HT1080 (cell line): ENCODE data around the gene EXOC7. TPM values are rescaled to one million over a fixed set of nuclear protein-coding genes. Genes with fewer than 3 reads are reported as not detected.

Source experiments
- DNase-seq: peaks from one replicate; pipeline ENCODE4 v3.0.0-alpha.2; 2015; ENCODE audit warnings: low read depth
- total RNA-seq: library from RNA; depleted of rRNA; stranded (reverse); fragments of >200 nt; shearing (Covaris generic); gene quantifications from 2 replicates; pipeline ENCODE4 v1.2.3, GENCODE V29; 2014

EXOC7 gene
- total RNA-seq, 1 experiment from 2014 or later, result 82.7 TPM

- DNase-seq, result no peak
These were observed 19.0 kb upstream of the EXOC7 start for GRCh38 chr17:76122431-76123190.

DNA sequence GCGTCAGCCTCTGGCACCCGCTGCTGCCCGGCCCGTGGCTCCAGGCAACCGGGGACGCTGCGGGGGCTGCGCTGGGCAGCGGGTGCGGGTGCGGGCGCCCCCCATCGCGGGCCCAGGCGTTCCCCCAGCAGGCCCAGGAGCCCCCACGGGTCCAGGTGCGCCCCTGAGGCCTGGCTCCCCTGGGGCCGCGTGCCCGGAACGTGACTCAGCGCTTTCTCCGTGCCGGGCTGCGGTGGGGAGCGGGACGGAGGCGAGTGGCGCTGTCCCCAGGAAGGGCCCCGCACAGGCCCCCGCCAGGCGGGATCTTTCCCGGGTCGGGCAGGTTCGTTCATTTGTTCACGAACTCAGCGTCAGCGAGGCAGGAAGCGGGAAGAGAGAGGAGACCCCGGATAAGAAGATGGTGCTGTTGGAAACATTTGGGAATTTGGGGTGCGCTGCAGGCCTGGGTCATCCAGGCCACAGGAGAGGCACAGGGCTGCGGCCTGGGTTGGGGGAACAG is 18.4 kb upstream of the EXOC7 start:
- no peak for DNase-seq

GRCh38 chr17:76120658-76121008 is 17.0 kb upstream of the EXOC7 start:
- DNase-seq, result no peak

DNA sequence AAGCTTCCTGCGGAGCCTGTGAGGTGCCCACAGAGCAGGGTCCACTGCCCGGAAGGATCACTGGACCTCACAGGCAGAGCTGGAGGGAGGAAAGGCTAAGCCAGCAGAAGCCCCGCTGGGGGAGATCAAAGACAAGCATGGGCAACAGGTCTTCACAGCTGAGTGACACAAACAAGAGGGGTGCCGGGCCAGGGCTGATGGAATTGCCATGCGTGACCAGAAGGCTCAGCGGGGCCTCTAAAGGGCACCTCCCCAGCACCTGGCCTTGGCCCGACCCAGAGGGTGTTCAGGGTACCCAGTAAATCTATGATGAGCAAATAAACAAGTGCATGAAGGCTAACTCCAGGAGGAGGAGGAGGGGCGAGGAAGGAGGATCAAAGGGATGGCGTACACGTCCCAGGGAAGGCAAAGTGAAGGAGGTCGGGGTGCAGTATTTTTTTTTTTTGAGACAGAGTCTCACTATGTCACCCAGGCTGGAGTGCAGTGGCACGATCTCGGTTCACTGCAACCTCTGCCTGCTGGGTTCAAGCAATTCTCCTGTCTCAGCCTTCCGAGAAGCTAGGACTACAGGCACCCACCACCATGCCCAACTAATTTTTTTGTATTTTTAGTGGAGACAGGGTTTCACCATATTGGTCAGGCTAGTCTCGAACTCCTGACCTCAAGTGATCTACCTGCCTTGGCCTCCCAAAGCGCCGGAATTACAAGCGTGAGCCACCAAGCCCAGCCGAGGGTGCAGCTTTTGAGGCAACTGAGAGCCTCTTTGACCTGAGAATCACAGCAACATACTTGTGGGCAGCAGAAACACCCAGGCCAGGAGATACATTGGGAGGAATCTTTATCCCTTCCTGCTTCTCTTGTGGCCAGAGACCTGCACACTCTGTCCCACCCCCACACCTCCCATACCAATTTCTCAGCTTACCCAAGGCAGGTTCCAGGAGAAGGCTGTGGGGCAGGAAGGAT is 16.1 kb upstream of the EXOC7 start:
- DNase-seq, result no peak

GRCh38 chr17:76115138-76115754 is 11.7 kb upstream of the EXOC7 start:
- no peak for DNase-seq

GRCh38 chr17:76111956-76112355 is 8.4 kb upstream of the EXOC7 start:
- DNase-seq, result no peak

- no peak for DNase-seq
These were observed 3.9 kb upstream of the EXOC7 start for GRCh38 chr17:76107509-76107908.

GRCh38 chr17:76106703-76107102 is 3.1 kb upstream of the EXOC7 start:
- no peak for DNase-seq

DNA sequence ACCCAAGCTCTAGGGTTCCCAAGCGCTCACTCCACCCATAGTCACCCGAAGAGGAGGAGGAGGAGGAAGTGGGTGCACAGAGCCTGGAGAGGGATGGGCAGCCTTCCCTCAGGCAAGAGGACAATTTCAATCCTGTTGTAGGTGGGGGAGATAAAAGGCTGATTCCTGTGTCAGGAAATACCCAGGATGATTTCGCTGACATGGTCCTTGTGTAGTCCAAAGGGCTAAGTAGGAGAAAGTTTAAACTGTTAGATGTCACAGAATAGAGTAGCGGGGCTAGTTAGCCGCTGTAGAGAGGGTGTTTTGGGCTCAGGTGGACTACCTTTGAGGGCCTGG is 1.3 kb upstream of the EXOC7 start:
- DNase-seq, result no peak

- DNase-seq, result no peak
These were observed 731 bp upstream of the EXOC7 start for GRCh38 chr17:76104140-76104895.

GRCh38 chr17:76102944-76103273 is 678 bp downstream of the EXOC7 start:
- DNase-seq, result no peak

- DNase-seq, result no peak
These were observed 5.8 kb downstream of the EXOC7 start for GRCh38 chr17:76097716-76098295.

GRCh38 chr17:76095943-76096342 is 7.6 kb downstream of the EXOC7 start:
- DNase-seq, result no peak

DNA sequence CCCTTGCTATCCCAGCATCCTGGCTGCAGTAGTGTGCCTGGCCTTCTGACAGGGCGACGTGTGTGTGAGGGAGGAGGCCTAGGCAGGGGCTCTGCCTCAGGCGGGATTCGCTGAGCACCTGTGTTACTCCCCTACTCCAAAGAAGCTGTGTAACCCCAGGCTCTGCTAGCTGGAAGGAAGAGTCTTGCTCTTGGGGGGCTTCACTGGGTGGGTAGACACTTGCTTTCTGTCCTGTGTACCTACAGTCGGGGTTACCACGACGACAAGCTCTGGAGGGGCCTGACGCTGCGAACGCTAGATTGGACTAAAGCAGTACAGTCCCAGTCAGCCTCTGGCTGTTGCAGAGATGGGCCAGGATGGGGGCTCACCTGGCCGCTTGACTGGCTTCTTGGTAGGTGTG is 9.5 kb downstream of the EXOC7 start:
- DNase-seq, result no peak

GRCh38 chr17:76092526-76093413 is 10.8 kb downstream of the EXOC7 start:
- DNase-seq, result no peak

DNA sequence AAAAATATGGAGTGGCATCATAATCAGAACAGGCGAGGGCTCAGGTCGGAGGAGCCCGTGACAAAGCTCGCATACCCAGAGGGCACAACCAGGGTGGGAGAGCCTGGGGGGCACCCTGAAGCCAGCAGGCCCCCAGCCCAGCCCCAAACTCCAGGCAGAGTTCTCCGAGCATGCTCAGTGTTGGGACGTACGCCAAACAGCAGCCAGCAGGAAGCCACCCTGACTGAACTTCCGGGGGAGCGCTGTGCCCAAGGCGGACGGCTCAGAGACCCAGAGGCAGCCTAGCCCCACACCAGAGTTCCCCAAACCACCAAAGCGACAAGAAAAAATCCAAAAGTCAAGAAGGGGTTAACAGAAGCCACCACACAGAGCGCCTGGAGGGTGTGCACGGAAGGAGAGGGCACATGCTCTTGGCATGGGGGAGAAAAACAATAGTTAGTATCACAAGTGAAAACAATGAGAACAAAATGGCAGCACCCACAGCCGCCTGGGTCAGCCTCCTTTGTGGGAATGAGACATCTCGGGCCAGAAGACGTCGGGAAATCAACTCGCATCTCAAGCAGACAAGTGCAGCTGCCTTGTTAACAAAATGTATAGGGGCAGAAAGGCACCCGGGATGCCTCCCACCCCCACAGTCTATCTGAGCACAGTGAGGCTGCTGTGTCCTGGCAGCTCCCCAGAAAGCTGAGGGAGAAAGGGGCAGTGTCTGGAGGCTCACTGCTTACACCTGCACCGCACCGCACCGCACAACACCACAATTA is 11.9 kb downstream of the EXOC7 start:
- no peak for DNase-seq

- no peak for DNase-seq
These were observed 13.0 kb downstream of the EXOC7 start for GRCh38 chr17:76090517-76091129.

DNA sequence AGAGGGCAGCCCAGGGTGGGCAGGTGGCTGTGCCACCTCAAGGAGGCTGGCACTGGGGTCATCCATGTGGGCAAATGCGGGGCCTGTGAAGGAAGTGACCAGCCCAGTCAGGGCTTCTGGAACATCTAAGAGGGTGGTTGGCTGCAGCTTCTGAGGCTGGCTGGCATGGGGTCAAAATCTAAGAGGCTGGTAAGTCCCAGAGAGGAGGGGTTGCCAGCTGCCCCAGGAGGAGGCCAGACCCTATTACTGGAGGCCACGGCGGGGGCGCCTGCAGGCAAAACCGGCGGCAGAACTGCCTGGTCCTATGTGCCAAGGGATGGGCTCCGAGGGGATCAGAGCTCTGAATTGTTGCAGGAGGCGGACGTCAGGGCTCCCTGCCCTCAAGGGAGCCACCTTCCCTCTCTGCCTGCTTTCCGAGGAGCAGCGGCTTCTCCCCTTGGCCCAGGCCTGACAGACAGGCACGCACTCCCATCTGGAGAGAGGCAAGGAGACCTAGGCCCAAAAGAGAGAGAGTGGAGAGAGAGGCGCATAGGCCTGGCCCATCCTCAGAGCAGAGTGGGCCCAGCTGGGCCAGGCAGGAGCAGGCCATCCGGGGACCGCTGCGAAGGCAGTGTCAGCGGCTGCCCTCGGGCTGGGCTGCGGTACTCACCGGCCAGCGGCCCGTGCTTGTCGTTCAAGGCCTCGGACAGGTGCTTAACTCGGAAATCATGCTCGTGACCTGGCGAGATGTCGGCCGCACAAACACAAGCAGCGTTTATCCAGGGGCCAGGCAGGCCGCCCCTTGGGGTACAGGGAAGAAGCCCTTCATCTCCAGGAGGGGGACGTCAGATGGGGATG is 13.7 kb downstream of the EXOC7 start:
- DNase-seq, result no peak
